Nephron progenitor cell (in vitro differentiated cells): ENCODE measurements around the gene SP5.

Experiments used
- DNase-seq: peaks from one replicate; pipeline ENCODE4 v3.0.0; 2021
- H3K27ac Mint-ChIP-seq: 2 replicates; pipeline ENCODE4 v1.8.0; 2021; ENCODE audit warnings: mild to moderate bottlenecking, moderate library complexity, mixed read lengths
- H3K27me3 Mint-ChIP-seq: 2 replicates; pipeline ENCODE4 v1.8.0; 2021; ENCODE audit warnings: mild to moderate bottlenecking, low read depth, mixed read lengths; ENCODE audit not compliant: poor library complexity
- H3K36me3 Mint-ChIP-seq: 2 replicates; pipeline ENCODE4 v1.8.0; 2021; ENCODE audit warnings: low read depth, mixed read lengths
- H3K4me1 Mint-ChIP-seq: 2 replicates; pipeline ENCODE4 v1.8.0; 2021; ENCODE audit warnings: mixed read lengths
- H3K4me3 Mint-ChIP-seq: 2 replicates; pipeline ENCODE4 v1.8.0; 2021; ENCODE audit warnings: mild to moderate bottlenecking, moderate library complexity, mixed read lengths
- H3K9me3 Mint-ChIP-seq: 2 replicates; pipeline ENCODE4 v1.8.0; 2021; ENCODE audit warnings: mild to moderate bottlenecking, moderate library complexity, mixed read lengths
- CTCF ChIP-seq: fragments of 200-600 bp; sonication (generic); IDR thresholded peaks from 2 replicates; pipeline ENCODE4 v1.5.0; 2021; ENCODE audit warnings: antibody characterized with exemption

SP5 gene

GRCh38 chr2:170675701-170676100, 39.4 kb upstream of the SP5 start:
- no peak for DNase-seq
- peaks cover 3% of the 10 kb centered on the region for H3K27me3 Mint-ChIP-seq
- TF ChIP-seq CTCF = no peak
- H3K4me1 Mint-ChIP-seq = peaks cover 62% of the 10 kb centered on the region
- no peak overlapping the region for H3K4me3 Mint-ChIP-seq
- H3K9me3 Mint-ChIP-seq = no peaks in the 10 kb centered on the region
- H3K27ac Mint-ChIP-seq = no peak overlapping the region
- H3K36me3 Mint-ChIP-seq = no peaks in the 10 kb centered on the region

GRCh38 chr2:170679607-170680079, 35.5 kb upstream of the SP5 start:
- DNase-seq = no peak
- no peak for TF ChIP-seq CTCF
- Mint-ChIP-seq H3K9me3 (no peaks in the 10 kb centered on the region), H3K27ac (peak overlapping the region; percentile 73), H3K4me1 (peaks cover 66% of the 10 kb centered on the region), H3K27me3 (no peaks in the 10 kb centered on the region), H3K36me3 (no peaks in the 10 kb centered on the region), H3K4me3 (peak overlapping the region; percentile 56)

- Mint-ChIP-seq H3K36me3 (no peaks in the 10 kb centered on the region), H3K9me3 (no peaks in the 10 kb centered on the region), H3K27ac (peak overlapping the region; percentile 26), H3K4me3 (peak overlapping the region; percentile 26), H3K27me3 (no peaks in the 10 kb centered on the region), H3K4me1 (peaks cover 65% of the 10 kb centered on the region)
- TF ChIP-seq CTCF = no peak
- DNase-seq = no peak
Measured at GRCh38 chr2:170680172-170680941, 34.8 kb upstream of the SP5 start.

GRCh38 chr2:170681311-170681710, 33.8 kb upstream of the SP5 start:
- Mint-ChIP-seq H3K36me3 (no peaks in the 10 kb centered on the region), H3K27me3 (no peaks in the 10 kb centered on the region), H3K27ac (peak overlapping the region; percentile 41), H3K4me3 (no peak overlapping the region), H3K9me3 (no peaks in the 10 kb centered on the region), H3K4me1 (peaks cover 72% of the 10 kb centered on the region)
- no peak for TF ChIP-seq CTCF
- DNase-seq = no peak

GRCh38 chr2:170685591-170685990, 29.5 kb upstream of the SP5 start:
- H3K4me3 Mint-ChIP-seq = no peak overlapping the region
- no peaks in the 10 kb centered on the region for H3K36me3 Mint-ChIP-seq
- peak; percentile 23 for DNase-seq
- no peaks in the 10 kb centered on the region for H3K9me3 Mint-ChIP-seq
- peaks cover 3% of the 10 kb centered on the region for H3K27me3 Mint-ChIP-seq
- TF ChIP-seq CTCF = no peak
- H3K4me1 Mint-ChIP-seq = peaks cover 46% of the 10 kb centered on the region
- peak overlapping the region; percentile 36 for H3K27ac Mint-ChIP-seq

GRCh38 chr2:170689481-170689880, 25.7 kb upstream of the SP5 start:
- Mint-ChIP-seq H3K27me3 (peaks cover 3% of the 10 kb centered on the region), H3K4me3 (no peak overlapping the region)
- TF ChIP-seq CTCF = no peak

More at GRCh38 chr2:170689481-170689880, 25.7 kb upstream of the SP5 start:
- Mint-ChIP-seq H3K9me3 (no peaks in the 10 kb centered on the region), H3K4me1 (peaks cover 36% of the 10 kb centered on the region), H3K27ac (no peak overlapping the region), H3K36me3 (no peaks in the 10 kb centered on the region)
- DNase-seq = no peak
